Activated gamma-delta T cell treated with Interleukin-2 at 50 U/mL for 16 hours (primary cell): ENCODE results near the gene PRUNE2.

ENCODE experiments used
- DNase-seq: peaks from one replicate; pipeline ENCODE4 v3.0.0-alpha.2; 2020

PRUNE2 gene

GRCh38 chr9:76725885-76726284, 180.0 kb downstream of the PRUNE2 start:
- DNase-seq = no peak

- no peak for DNase-seq
Observed at GRCh38 chr9:76725011-76725546, 180.8 kb downstream of the PRUNE2 start.

- DNase-seq = no peak
Observed at GRCh38 chr9:76720245-76720644, 185.7 kb downstream of the PRUNE2 start.

GRCh38 chr9:76718166-76718565, 187.7 kb downstream of the PRUNE2 start:
- no peak for DNase-seq

GRCh38 chr9:76717613-76718012, 188.3 kb downstream of the PRUNE2 start:
- no peak for DNase-seq

- DNase-seq = no peak
Observed at GRCh38 chr9:76717176-76717575, 188.7 kb downstream of the PRUNE2 start.

- no peak for DNase-seq
Observed at GRCh38 chr9:76716085-76716672, 189.7 kb downstream of the PRUNE2 start.

- DNase-seq = no peak
Observed at GRCh38 chr9:76713381-76713780, 192.5 kb downstream of the PRUNE2 start.

- no peak for DNase-seq
Observed at GRCh38 chr9:76709020-76709419, 196.9 kb downstream of the PRUNE2 start.

GRCh38 chr9:76707510-76707909, 198.4 kb downstream of the PRUNE2 start:
- DNase-seq = no peak

- DNase-seq = no peak
Observed at GRCh38 chr9:76704593-76705204, 201.2 kb downstream of the PRUNE2 start.

- DNase-seq = no peak
Observed at GRCh38 chr9:76703270-76703669, 202.6 kb downstream of the PRUNE2 start.

- no peak for DNase-seq
Observed at GRCh38 chr9:76701441-76702039, 204.4 kb downstream of the PRUNE2 start.

GRCh38 chr9:76700916-76701315, 205.0 kb downstream of the PRUNE2 start:
- DNase-seq = no peak

GRCh38 chr9:76699971-76700370, 205.9 kb downstream of the PRUNE2 start:
- no peak for DNase-seq

- no peak for DNase-seq
Observed at GRCh38 chr9:76697554-76697953, 208.4 kb downstream of the PRUNE2 start.

GRCh38 chr9:76697081-76697480, 208.8 kb downstream of the PRUNE2 start:
- no peak for DNase-seq

- DNase-seq = no peak
Observed at GRCh38 chr9:76693912-76694311, 212.0 kb downstream of the PRUNE2 start.

- no peak for DNase-seq
Observed at GRCh38 chr9:76692458-76693129, 213.3 kb downstream of the PRUNE2 start.

- DNase-seq = no peak
Observed at GRCh38 chr9:76691517-76692313, 214.2 kb downstream of the PRUNE2 start.

- no peak for DNase-seq
Observed at GRCh38 chr9:76690973-76691370, 214.9 kb downstream of the PRUNE2 start.

- DNase-seq = no peak
Observed at GRCh38 chr9:76690246-76690972, 215.5 kb downstream of the PRUNE2 start.
